WTC11 (cell line): ENCODE measurements around the gene SESTD1. TPM values are rescaled to one million over a fixed set of nuclear protein-coding genes. Genes with fewer than 3 reads are reported as not detected.

Experiments
- ATAC-seq: fragments of 200-7000 bp; cut with Tn5 transposase; 2 replicates; pipeline ENCODE4 v1.10.0; 2021; ENCODE audit warnings: mild to moderate bottlenecking, moderate library complexity
- CTCF ChIA-PET: fragments of 300-600 bp; sonication (Branson Sonifier 250); formaldehyde crosslinking; loops from one replicate; lab custom pipeline; 2021; ENCODE audit warnings: antibody characterized with exemption; lab: Charles Lee
- POLR2A ChIA-PET: fragments of 350-600 bp; sonication (Branson Sonifier 250); formaldehyde crosslinking; loops from one replicate; lab custom pipeline; 2021; ENCODE audit warnings: antibody characterized with exemption; lab: Charles Lee
- DNase-seq: peaks from one replicate; pipeline ENCODE4 v3.0.0; 2021; ENCODE audit warnings: low spot score
- H3K27ac Mint-ChIP-seq: 2 replicates; pipeline ENCODE4 v1.8.0; 2021; ENCODE audit warnings: mixed read lengths
- H3K27me3 Mint-ChIP-seq: 2 replicates; pipeline ENCODE4 v1.8.0; 2021; ENCODE audit warnings: low read depth, mild to moderate bottlenecking, moderate library complexity, mixed read lengths
- H3K36me3 Mint-ChIP-seq: 2 replicates; pipeline ENCODE4 v1.8.0; 2021; ENCODE audit warnings: mixed read lengths
- H3K4me1 Mint-ChIP-seq: 2 replicates; pipeline ENCODE4 v1.8.0; 2022; ENCODE audit warnings: mixed read lengths
- H3K4me3 Mint-ChIP-seq: 2 replicates; pipeline ENCODE4 v1.8.0; 2021; ENCODE audit warnings: mild to moderate bottlenecking, moderate library complexity, mixed read lengths
- H3K9me3 Mint-ChIP-seq: 2 replicates; pipeline ENCODE4 v1.8.0; 2021; ENCODE audit warnings: mixed read lengths
- AFF4 ChIP-seq: sonication (generic); formaldehyde crosslinking; IDR thresholded peaks from 2 replicates; pipeline ENCODE4 v1.8.1; 2023; ENCODE audit warnings: mild to moderate bottlenecking, missing genetic modification reagents, borderline replicate concordance
- AR ChIP-seq: fragments of 250-450 bp; sonication (Bioruptor Pico); IDR thresholded peaks from 2 replicates; pipeline ENCODE4 v1.9.0; 2021; ENCODE audit warnings: mild to moderate bottlenecking
- ATF2 ChIP-seq: sonication (generic); formaldehyde crosslinking; IDR thresholded peaks from 2 replicates; pipeline ENCODE4 v1.8.1; 2022; ENCODE audit warnings: low read depth, missing genetic modification reagents, borderline replicate concordance
- CBFB ChIP-seq: sonication (generic); formaldehyde crosslinking; IDR thresholded peaks from 2 replicates; pipeline ENCODE4 v1.8.1; 2022; ENCODE audit warnings: mild to moderate bottlenecking, low read depth, missing genetic modification reagents
- CDX4 ChIP-seq: fragments of 250-450 bp; sonication (Bioruptor Pico); IDR thresholded peaks from 2 replicates; pipeline ENCODE4 v1.9.0; 2021; ENCODE audit warnings: moderate library complexity, mild to moderate bottlenecking, inconsistent platforms, borderline replicate concordance
- E2F4 ChIP-seq: sonication (generic); formaldehyde crosslinking; IDR thresholded peaks from 2 replicates; pipeline ENCODE4 v1.8.1; 2022; ENCODE audit warnings: low read depth, mild to moderate bottlenecking, moderate library complexity, missing genetic modification reagents, borderline replicate concordance
- ESRRA ChIP-seq: sonication (generic); formaldehyde crosslinking; IDR thresholded peaks from 2 replicates; pipeline ENCODE4 v1.8.1; 2022; ENCODE audit warnings: mild to moderate bottlenecking, missing genetic modification reagents, borderline replicate concordance
- FOXP4 ChIP-seq: sonication (generic); formaldehyde crosslinking; IDR thresholded peaks from 2 replicates; pipeline ENCODE4 v1.8.0; 2022; ENCODE audit warnings: mild to moderate bottlenecking, missing genetic modification reagents
- GABPB1 ChIP-seq: sonication (generic); formaldehyde crosslinking; IDR thresholded peaks from 2 replicates; pipeline ENCODE4 v1.8.1; 2023; ENCODE audit warnings: mild to moderate bottlenecking, missing genetic modification reagents
- IRF1 ChIP-seq: sonication (generic); formaldehyde crosslinking; IDR thresholded peaks from 2 replicates; pipeline ENCODE4 v1.8.0; 2023; ENCODE audit warnings: missing genetic modification reagents
- IRF2 ChIP-seq: sonication (generic); formaldehyde crosslinking; IDR thresholded peaks from 2 replicates; pipeline ENCODE4 v1.8.0; 2022; ENCODE audit warnings: low read depth, missing genetic modification reagents, borderline replicate concordance
- JUN ChIP-seq: sonication (generic); formaldehyde crosslinking; IDR thresholded peaks from 2 replicates; pipeline ENCODE4 v1.8.0; 2023; ENCODE audit warnings: mild to moderate bottlenecking, missing genetic modification reagents
- SP1 ChIP-seq: sonication (generic); formaldehyde crosslinking; conservative IDR thresholded peaks from 2 replicates; pipeline ENCODE4 v1.8.1; 2022; ENCODE audit warnings: missing genetic modification reagents
- USF1 ChIP-seq: sonication (generic); formaldehyde crosslinking; IDR thresholded peaks from 2 replicates; pipeline ENCODE4 v1.8.0; 2022; ENCODE audit warnings: mild to moderate bottlenecking, missing genetic modification reagents
- ZNF396 ChIP-seq: fragments of 250-450 bp; sonication (Bioruptor Pico); IDR thresholded peaks from 2 replicates; pipeline ENCODE4 v1.8.0; 2021; ENCODE audit warnings: mild to moderate bottlenecking, moderate library complexity, borderline replicate concordance
- total RNA-seq: library from RNA; stranded (reverse); gene quantifications from 3 replicates; pipeline ENCODE4 v1.2.3, GENCODE V29; 2021

SESTD1 gene
- total RNA-seq, 1 experiment from 2014 or later: 59.9 TPM

GRCh38 chr2:179275253-179276012 lies 10.8 kb upstream of the SESTD1 start (continued):
- TF ChIP-seq USF1 (no peak), CBFB (CRISPR knock-in tag) (no peak), JUN (no peak), ESRRA (CRISPR knock-in tag) (no peak), AFF4 (CRISPR knock-in tag) (no peak), ZNF396 (CRISPR knock-in tag) (no peak)
- TF ChIP-seq, all 79 proteins: peak for 0

- POLR2A ChIA-PET: no interaction called here
- H3K4me1 Mint-ChIP-seq: peaks cover 12% of the 10 kb centered on the region
- no peaks in the 10 kb centered on the region for H3K36me3 Mint-ChIP-seq
- no peak for TF ChIP-seq ATF2 (CRISPR knock-in tag)
- no peak for TF ChIP-seq AR
- TF ChIP-seq GABPB1 (CRISPR knock-in tag): no peak
- no peak for TF ChIP-seq E2F4 (CRISPR knock-in tag)
- TF ChIP-seq CDX4 (CRISPR knock-in tag): no peak
- TF ChIP-seq SP1: no peak
- TF ChIP-seq FOXP4 (CRISPR knock-in tag): no peak
- TF ChIP-seq IRF1: no peak
- TF ChIP-seq IRF2 (CRISPR knock-in tag): no peak
- CTCF ChIA-PET: no interaction called here
- no peak overlapping the region for H3K27ac Mint-ChIP-seq
- H3K27me3 Mint-ChIP-seq: no peaks in the 10 kb centered on the region
- no peak overlapping the region for H3K4me3 Mint-ChIP-seq
- H3K9me3 Mint-ChIP-seq: 0 out of 2 replicates have a peak, but pooled peaks cover 3% of the 10 kb centered on the region
- no peak for ATAC-seq
- no peak for DNase-seq
Measured at GRCh38 chr2:179274749-179275148, 10.1 kb upstream of the SESTD1 start.
